Measurements from ENCODE around the gene CYP2C19.
"Not testable (repeated sequence)": the region's sequence is repeated elsewhere in the genome, so short reads cannot be mapped to it uniquely, and the experiment has no call there.

The CYP2C19 gene

GRCh38 chr10:94762393-94762792 lies at the start of gene CYP2C19:
TSS of gene CYP2C19 (plus strand) at chr10:94762681. CDS start at chr10:94762706, 25 bp downstream.
- DNase-seq = no peak

GRCh38 chr10:94725871-94726270 lies 36.6 kb upstream of the CYP2C19 start:
- no peak for DNase-seq

GRCh38 chr10:94735197-94735596 lies 27.3 kb upstream of the CYP2C19 start:
- no peak for DNase-seq

- DNase-seq = no peak
Observed at GRCh38 chr10:94738588-94738987, 23.9 kb upstream of the CYP2C19 start.

GRCh38 chr10:94747137-94747536 lies 15.3 kb upstream of the CYP2C19 start:
- DNase-seq = no peak

GRCh38 chr10:94747838-94748237 lies 14.6 kb upstream of the CYP2C19 start:
- no peak for DNase-seq

GRCh38 chr10:94757916-94758315 lies 4.6 kb upstream of the CYP2C19 start:
- no peak for DNase-seq

- no peak for DNase-seq
Observed at GRCh38 chr10:94760586-94761178, 1.8 kb upstream of the CYP2C19 start.

GRCh38 chr10:94775425-94775824 lies 12.9 kb downstream of the CYP2C19 start:
- DNase-seq = not testable (repeated sequence)

GRCh38 chr10:94777886-94778458 lies 15.5 kb downstream of the CYP2C19 start:
- DNase-seq = no peak

GRCh38 chr10:94780844-94781243 lies 18.4 kb downstream of the CYP2C19 start:
- DNase-seq = no peak

GRCh38 chr10:94784256-94784655 lies 21.8 kb downstream of the CYP2C19 start:
- DNase-seq = no peak

GRCh38 chr10:94785211-94785610 lies 22.7 kb downstream of the CYP2C19 start:
- no peak for DNase-seq

- DNase-seq = not testable (repeated sequence)
Observed at GRCh38 chr10:94800551-94800950, 38.1 kb downstream of the CYP2C19 start.

- no peak for DNase-seq
Observed at GRCh38 chr10:94803307-94803706, 40.8 kb downstream of the CYP2C19 start.

GRCh38 chr10:94830025-94830424 lies 67.5 kb downstream of the CYP2C19 start:
- not testable (repeated sequence) for DNase-seq

GRCh38 chr10:94846204-94846603 lies 83.7 kb downstream of the CYP2C19 start:
- DNase-seq = no peak

- DNase-seq = no peak
Observed at GRCh38 chr10:94850766-94851165, 88.3 kb downstream of the CYP2C19 start.

- DNase-seq = no peak
Observed at GRCh38 chr10:94851263-94851662, 88.8 kb downstream of the CYP2C19 start.

- no peak for DNase-seq
Observed at GRCh38 chr10:94852438-94852837, 90.0 kb downstream of the CYP2C19 start.

GRCh38 chr10:94853065-94853464 lies 90.6 kb downstream of the CYP2C19 start:
- no peak for DNase-seq

GRCh38 chr10:94858005-94858404 lies 95.5 kb downstream of the CYP2C19 start:
- DNase-seq = no peak

GRCh38 chr10:94859086-94859485 lies 96.6 kb downstream of the CYP2C19 start:
- DNase-seq = no peak

GRCh38 chr10:94878649-94879048 lies 116.2 kb downstream of the CYP2C19 start:
- no peak for DNase-seq

- DNase-seq = no peak
Observed at GRCh38 chr10:94879214-94879613, 116.7 kb downstream of the CYP2C19 start.
